Activated CD8-positive, alpha-beta memory T cell treated with anti-CD3 and anti-CD28 coated beads, Interleukin-2, amount 10 ng/mL, durations not matched to agents 7 days and 5 days (primary cell): ENCODE measurements around the gene SPSB3. TPM values are rescaled to one million over a fixed set of nuclear protein-coding genes. Genes with fewer than 3 reads are reported as not detected.

ENCODE experiments used
- ATAC-seq: fragments of 150-1000 bp; cut with Tn5 transposase; one replicate; pipeline ENCODE4 v1.10.0; 2021; ENCODE audit warnings: moderate library complexity
- CTCF ChIA-PET: fragments of 350-600 bp; sonication (Branson Sonifier 250); formaldehyde crosslinking; loops from one replicate; lab custom pipeline; 2021; ENCODE audit warnings: antibody characterized with exemption; lab: Charles Lee
- DNase-seq: peaks from one replicate; pipeline ENCODE4 v3.0.0-alpha.2; 2020
- H3K27ac Mint-ChIP-seq: one replicate; pipeline ENCODE4 v1.8.0; 2021; ENCODE audit warnings: mild to moderate bottlenecking, mixed read lengths
- H3K27me3 Mint-ChIP-seq: one replicate; pipeline ENCODE4 v1.8.0; 2021; ENCODE audit warnings: mixed read lengths
- H3K36me3 Mint-ChIP-seq: one replicate; pipeline ENCODE4 v1.8.0; 2021; ENCODE audit warnings: mild to moderate bottlenecking, mixed read lengths
- H3K4me1 Mint-ChIP-seq: one replicate; pipeline ENCODE4 v1.8.0; 2021; ENCODE audit warnings: mixed read lengths
- H3K4me3 Mint-ChIP-seq: one replicate; pipeline ENCODE4 v1.8.0; 2021; ENCODE audit warnings: mild to moderate bottlenecking, moderate library complexity, mixed read lengths
- H3K9me3 Mint-ChIP-seq: one replicate; pipeline ENCODE4 v1.8.0; 2022; ENCODE audit warnings: low read depth, mixed read lengths
- total RNA-seq, 2 experiments: library from RNA; stranded (reverse); gene quantifications; one replicate each; pipeline ENCODE4 v1.2.3, GENCODE V29; 2021

The SPSB3 gene
- total RNA-seq, 2 experiments from 2014 or later = 35.7 to 36.5 TPM

- Mint-ChIP-seq H3K4me3 (no peak overlapping the region), H3K27me3 (no peaks in the 10 kb centered on the region), H3K27ac (no peak overlapping the region), H3K4me1 (peaks cover 28% of the 10 kb centered on the region), H3K9me3 (no peaks in the 10 kb centered on the region), H3K36me3 (no peaks in the 10 kb centered on the region)
- ATAC-seq = no peak
- no peak for DNase-seq
- CTCF ChIA-PET = no interaction called here
Measured at GRCh38 chr16:1779234-1779701, 3.1 kb downstream of the SPSB3 start.

- DNase-seq (no peak), ATAC-seq (no peak)
- no peak overlapping the region for H3K27ac Mint-ChIP-seq
- H3K4me3 Mint-ChIP-seq = no peak overlapping the region
- peaks cover 26% of the 10 kb centered on the region for H3K4me1 Mint-ChIP-seq
- H3K9me3 Mint-ChIP-seq = no peaks in the 10 kb centered on the region
- CTCF ChIA-PET = no interaction called here
- no peaks in the 10 kb centered on the region for H3K36me3 Mint-ChIP-seq
- H3K27me3 Mint-ChIP-seq = no peaks in the 10 kb centered on the region
Measured at GRCh38 chr16:1778200-1779179, 3.9 kb downstream of the SPSB3 start.

- Mint-ChIP-seq H3K4me3 (no peak overlapping the region), H3K27ac (no peak overlapping the region), H3K4me1 (peaks cover 22% of the 10 kb centered on the region), H3K9me3 (no peaks in the 10 kb centered on the region), H3K27me3 (no peaks in the 10 kb centered on the region), H3K36me3 (no peaks in the 10 kb centered on the region)
- DNase-seq (no peak), ATAC-seq (no peak)
- CTCF ChIA-PET = interaction anchor here (0.7 kb wide), 1 partner anchor 155 kb away, joined by 3 read pairs; no protein-coding TSS in a partner anchor
Measured at GRCh38 chr16:1777375-1778199, 4.8 kb downstream of the SPSB3 start.

GRCh38 chr16:1776991-1777374, 5.4 kb downstream of the SPSB3 start:
- Mint-ChIP-seq H3K4me1 (peaks cover 22% of the 10 kb centered on the region), H3K36me3 (peaks cover 5% of the 10 kb centered on the region), H3K27me3 (no peaks in the 10 kb centered on the region), H3K4me3 (no peak overlapping the region), H3K27ac (no peak overlapping the region), H3K9me3 (no peaks in the 10 kb centered on the region)
- CTCF ChIA-PET = no interaction called here
- DNase-seq (no peak), ATAC-seq (no peak)

GRCh38 chr16:1776672-1776955, 5.8 kb downstream of the SPSB3 start:
- Mint-ChIP-seq H3K27ac (no peak overlapping the region), H3K36me3 (peaks cover 5% of the 10 kb centered on the region), H3K4me3 (no peak overlapping the region), H3K27me3 (no peaks in the 10 kb centered on the region), H3K4me1 (peaks cover 19% of the 10 kb centered on the region), H3K9me3 (no peaks in the 10 kb centered on the region)
- CTCF ChIA-PET = no interaction called here
- ATAC-seq (no peak), DNase-seq (no peak)

- Mint-ChIP-seq H3K4me1 (peaks cover 13% of the 10 kb centered on the region), H3K27ac (no peak overlapping the region), H3K27me3 (no peaks in the 10 kb centered on the region), H3K4me3 (no peak overlapping the region), H3K36me3 (peaks cover 5% of the 10 kb centered on the region), H3K9me3 (no peaks in the 10 kb centered on the region)
- ATAC-seq = no peak
- DNase-seq = no peak
- CTCF ChIA-PET = no interaction called here
Measured at GRCh38 chr16:1775846-1776671, 6.3 kb downstream of the SPSB3 start.

- CTCF ChIA-PET = interaction anchor here (1.5 to 4.5 kb wide), 2 partner anchors 48 to 70 kb away, joined by 6 to 25 read pairs; partner anchors contain the start of gene MAPK8IP3
- Mint-ChIP-seq H3K9me3 (no peaks in the 10 kb centered on the region), H3K36me3 (peaks cover 5% of the 10 kb centered on the region), H3K4me3 (peak overlapping the region; percentile 22), H3K4me1 (peaks cover 11% of the 10 kb centered on the region), H3K27ac (no peak overlapping the region), H3K27me3 (no peaks in the 10 kb centered on the region)
- DNase-seq (no peak), ATAC-seq (no peak)
Measured at GRCh38 chr16:1775006-1775845, 7.1 kb downstream of the SPSB3 start.

GRCh38 chr16:1774448-1774780, 8.0 kb downstream of the SPSB3 start:
- Mint-ChIP-seq H3K9me3 (no peaks in the 10 kb centered on the region), H3K4me3 (peak overlapping the region; percentile 100), H3K27ac (no peak overlapping the region), H3K36me3 (peaks cover 5% of the 10 kb centered on the region), H3K27me3 (no peaks in the 10 kb centered on the region), H3K4me1 (peaks cover 13% of the 10 kb centered on the region)
- CTCF ChIA-PET = interaction anchor here (0.8 to 4.5 kb wide), 5 partner anchors 8 to 69 kb away, joined by 3 to 47 read pairs (median 6); partner anchors contain the start of genes MAPK8IP3, NUBP2 and SPSB3
- DNase-seq (no peak), ATAC-seq (no peak)

- Mint-ChIP-seq H3K9me3 (no peaks in the 10 kb centered on the region), H3K36me3 (peaks cover 5% of the 10 kb centered on the region), H3K27ac (peak overlapping the region; percentile 32), H3K4me3 (peak overlapping the region; percentile 100), H3K27me3 (no peaks in the 10 kb centered on the region), H3K4me1 (peaks cover 13% of the 10 kb centered on the region)
- ATAC-seq (peak; percentile 7), DNase-seq (peak; percentile 51)
- CTCF ChIA-PET = interaction anchor here (0.6 to 4.5 kb wide), 6 partner anchors 8 to 109 kb away, joined by 3 to 47 read pairs (median 4); partner anchors contain the start of genes MAPK8IP3, NUBP2 and SPSB3
Measured at GRCh38 chr16:1773703-1774447, 8.5 kb downstream of the SPSB3 start.

- H3K9me3 Mint-ChIP-seq = no peaks in the 10 kb centered on the region
- CTCF ChIA-PET = interaction anchor here (0.8 to 4.5 kb wide), 9 partner anchors 8 to 346 kb away, joined by 3 to 47 read pairs (median 5); partner anchors contain the start of genes IFT140, MAPK8IP3, NUBP2 and SPSB3
- ATAC-seq (peak; percentile 63), DNase-seq (peak; percentile 86)
- H3K4me3 Mint-ChIP-seq = peak within 1 kb of the TSS; percentile 100
- peaks cover 7% of the 10 kb centered on the region for H3K36me3 Mint-ChIP-seq
- H3K27ac Mint-ChIP-seq = peak within 1 kb of the TSS; percentile 98
- H3K27me3 Mint-ChIP-seq = no peaks in the 10 kb centered on the region
- peaks cover 13% of the 10 kb centered on the region for H3K4me1 Mint-ChIP-seq
Measured at GRCh38 chr16:1772908-1773702, 9.3 kb downstream of the SPSB3 start, which contains the start of gene MRPS34. Gene MRPS34 (minus strand): TSS chr16:1773134. CDS start chr16:1773119, 15 bp downstream.
